WTC11 (cell line): ENCODE measurements around the gene SERPING1. TPM values are rescaled to one million over a fixed set of nuclear protein-coding genes. Genes with fewer than 3 reads are reported as not detected.

Experiments used
- ATAC-seq: fragments of 200-7000 bp; cut with Tn5 transposase; 2 replicates; pipeline ENCODE4 v1.10.0; 2021; ENCODE audit warnings: mild to moderate bottlenecking, moderate library complexity
- CTCF ChIA-PET: fragments of 300-600 bp; sonication (Branson Sonifier 250); formaldehyde crosslinking; loops from one replicate; lab custom pipeline; 2021; ENCODE audit warnings: antibody characterized with exemption; lab: Charles Lee
- POLR2A ChIA-PET: fragments of 350-600 bp; sonication (Branson Sonifier 250); formaldehyde crosslinking; loops from one replicate; lab custom pipeline; 2021; ENCODE audit warnings: antibody characterized with exemption; lab: Charles Lee
- DNase-seq: peaks from one replicate; pipeline ENCODE4 v3.0.0; 2021; ENCODE audit warnings: low spot score
- H3K27ac Mint-ChIP-seq: 2 replicates; pipeline ENCODE4 v1.8.0; 2021; ENCODE audit warnings: mixed read lengths
- H3K27me3 Mint-ChIP-seq: 2 replicates; pipeline ENCODE4 v1.8.0; 2021; ENCODE audit warnings: low read depth, mild to moderate bottlenecking, moderate library complexity, mixed read lengths
- H3K36me3 Mint-ChIP-seq: 2 replicates; pipeline ENCODE4 v1.8.0; 2021; ENCODE audit warnings: mixed read lengths
- H3K4me1 Mint-ChIP-seq: 2 replicates; pipeline ENCODE4 v1.8.0; 2022; ENCODE audit warnings: mixed read lengths
- H3K4me3 Mint-ChIP-seq: 2 replicates; pipeline ENCODE4 v1.8.0; 2021; ENCODE audit warnings: mild to moderate bottlenecking, moderate library complexity, mixed read lengths
- H3K9me3 Mint-ChIP-seq: 2 replicates; pipeline ENCODE4 v1.8.0; 2021; ENCODE audit warnings: mixed read lengths
- ESRRA ChIP-seq: sonication (generic); formaldehyde crosslinking; IDR thresholded peaks from 2 replicates; pipeline ENCODE4 v1.8.1; 2022; ENCODE audit warnings: mild to moderate bottlenecking, missing genetic modification reagents, borderline replicate concordance
- ETV6 ChIP-seq: sonication (generic); formaldehyde crosslinking; IDR thresholded peaks from 2 replicates; pipeline ENCODE4 v1.8.1; 2022; ENCODE audit warnings: mild to moderate bottlenecking, missing genetic modification reagents
- NFE2L1 ChIP-seq: sonication (generic); formaldehyde crosslinking; IDR thresholded peaks from 2 replicates; pipeline ENCODE4 v1.8.1; 2023; ENCODE audit warnings: missing genetic modification reagents
- NR1H2 ChIP-seq: sonication (generic); formaldehyde crosslinking; IDR thresholded peaks from 2 replicates; pipeline ENCODE4 v1.9.0; 2021; ENCODE audit warnings: mild to moderate bottlenecking, moderate library complexity, missing genetic modification reagents
- OVOL2 ChIP-seq: fragments of 250-450 bp; sonication (Bioruptor Pico); IDR thresholded peaks from 2 replicates; pipeline ENCODE4 v1.9.0; 2021; ENCODE audit warnings: mild to moderate bottlenecking, borderline replicate concordance
- SMAD3 ChIP-seq: sonication (generic); formaldehyde crosslinking; IDR thresholded peaks from 2 replicates; pipeline ENCODE4 v1.8.0; 2022; ENCODE audit warnings: missing genetic modification reagents, mild to moderate bottlenecking, borderline replicate concordance
- TP53 ChIP-seq: sonication (generic); formaldehyde crosslinking; IDR thresholded peaks from 2 replicates; pipeline ENCODE4 v1.8.1; 2023; ENCODE audit warnings: mild to moderate bottlenecking, missing genetic modification reagents
- ZNF219 ChIP-seq: sonication (generic); formaldehyde crosslinking; IDR thresholded peaks from 2 replicates; pipeline ENCODE4 v1.8.0; 2023; ENCODE audit warnings: missing genetic modification reagents, mild to moderate bottlenecking, borderline replicate concordance
- ZNF232 ChIP-seq: sonication (generic); formaldehyde crosslinking; IDR thresholded peaks from 2 replicates; pipeline ENCODE4 v1.8.0; 2022; ENCODE audit warnings: mild to moderate bottlenecking, missing genetic modification reagents
- ZNF263 ChIP-seq: sonication (generic); formaldehyde crosslinking; IDR thresholded peaks from 2 replicates; pipeline ENCODE4 v1.8.1; 2022; ENCODE audit warnings: low read depth, mild to moderate bottlenecking, moderate library complexity, missing genetic modification reagents
- ZNF396 ChIP-seq: fragments of 250-450 bp; sonication (Bioruptor Pico); IDR thresholded peaks from 2 replicates; pipeline ENCODE4 v1.8.0; 2021; ENCODE audit warnings: mild to moderate bottlenecking, moderate library complexity, borderline replicate concordance
- total RNA-seq: library from RNA; stranded (reverse); gene quantifications from 3 replicates; pipeline ENCODE4 v1.2.3, GENCODE V29; 2021
- TF ChIP-seq, protein P1 (sequence below): sonication (generic); formaldehyde crosslinking; IDR thresholded peaks from 2 replicates; pipeline ENCODE4 v1.8.1; 2023; ENCODE audit warnings: mild to moderate bottlenecking, missing genetic modification reagents
- TF ChIP-seq, protein P2 (sequence below): sonication (generic); formaldehyde crosslinking; IDR thresholded peaks from 2 replicates; pipeline ENCODE4 v1.8.0; 2023; ENCODE audit warnings: missing genetic modification reagents, mild to moderate bottlenecking, borderline replicate concordance
- TF ChIP-seq, protein P3 (sequence below): fragments of 250-450 bp; sonication (Bioruptor Pico); IDR thresholded peaks from 2 replicates; pipeline ENCODE4 v1.9.0; 2021; ENCODE audit warnings: mild to moderate bottlenecking
- TF ChIP-seq, protein P4 (sequence below): fragments of 250-450 bp; sonication (Bioruptor Pico); IDR thresholded peaks from 2 replicates; pipeline ENCODE4 v1.9.0; 2021; ENCODE audit warnings: mild to moderate bottlenecking, borderline replicate concordance
- TF ChIP-seq, protein P5 (sequence below): sonication (generic); formaldehyde crosslinking; IDR thresholded peaks from 2 replicates; pipeline ENCODE4 v1.8.1; 2022; ENCODE audit warnings: low read depth, missing genetic modification reagents, borderline replicate concordance

Gene SERPING1
- total RNA-seq, 1 experiment from 2014 or later, result 49.1 TPM

DNA sequence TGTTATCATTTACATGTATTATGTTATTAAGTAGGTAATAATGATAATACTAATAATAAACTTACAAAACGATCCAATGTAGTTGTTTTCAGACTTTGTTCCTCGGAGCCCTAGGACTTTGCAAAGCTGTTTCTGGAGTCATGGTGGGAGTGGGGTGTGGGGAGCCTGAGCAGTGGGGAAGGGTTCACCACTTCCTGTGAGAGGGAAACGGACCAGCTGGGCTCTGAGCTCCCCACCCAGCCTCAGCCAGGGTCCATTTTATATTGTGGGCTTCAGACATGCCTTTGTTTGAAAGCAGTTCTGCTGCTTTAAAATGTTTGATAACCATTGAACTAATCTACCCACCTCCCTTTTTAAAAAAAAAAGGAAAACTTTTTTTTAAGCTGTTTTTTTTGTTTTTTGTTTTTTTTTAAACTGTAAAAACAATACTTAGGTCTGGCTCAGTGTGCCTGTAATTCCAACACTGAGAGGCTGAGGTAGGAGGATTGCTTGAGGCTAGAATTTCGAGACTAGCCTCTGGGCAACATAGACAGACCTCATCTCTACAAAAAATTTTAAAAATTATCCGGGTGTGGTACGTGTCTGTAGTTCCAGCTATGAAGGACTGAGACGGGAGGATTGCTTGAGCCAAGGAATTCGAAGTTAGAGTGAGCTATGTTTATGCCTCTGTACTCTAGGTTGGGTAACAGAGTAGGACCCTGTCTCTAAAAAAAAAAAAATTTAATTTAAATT is 7.0 kb downstream of the SERPING1 start (continued):
- TF ChIP-seq, protein P1, sequence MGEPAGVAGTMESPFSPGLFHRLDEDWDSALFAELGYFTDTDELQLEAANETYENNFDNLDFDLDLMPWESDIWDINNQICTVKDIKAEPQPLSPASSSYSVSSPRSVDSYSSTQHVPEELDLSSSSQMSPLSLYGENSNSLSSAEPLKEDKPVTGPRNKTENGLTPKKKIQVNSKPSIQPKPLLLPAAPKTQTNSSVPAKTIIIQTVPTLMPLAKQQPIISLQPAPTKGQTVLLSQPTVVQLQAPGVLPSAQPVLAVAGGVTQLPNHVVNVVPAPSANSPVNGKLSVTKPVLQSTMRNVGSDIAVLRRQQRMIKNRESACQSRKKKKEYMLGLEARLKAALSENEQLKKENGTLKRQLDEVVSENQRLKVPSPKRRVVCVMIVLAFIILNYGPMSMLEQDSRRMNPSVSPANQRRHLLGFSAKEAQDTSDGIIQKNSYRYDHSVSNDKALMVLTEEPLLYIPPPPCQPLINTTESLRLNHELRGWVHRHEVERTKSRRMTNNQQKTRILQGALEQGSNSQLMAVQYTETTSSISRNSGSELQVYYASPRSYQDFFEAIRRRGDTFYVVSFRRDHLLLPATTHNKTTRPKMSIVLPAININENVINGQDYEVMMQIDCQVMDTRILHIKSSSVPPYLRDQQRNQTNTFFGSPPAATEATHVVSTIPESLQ (CRISPR knock-in tag), result no peak
- TF ChIP-seq, all 79 proteins: peak for 0

DNA sequence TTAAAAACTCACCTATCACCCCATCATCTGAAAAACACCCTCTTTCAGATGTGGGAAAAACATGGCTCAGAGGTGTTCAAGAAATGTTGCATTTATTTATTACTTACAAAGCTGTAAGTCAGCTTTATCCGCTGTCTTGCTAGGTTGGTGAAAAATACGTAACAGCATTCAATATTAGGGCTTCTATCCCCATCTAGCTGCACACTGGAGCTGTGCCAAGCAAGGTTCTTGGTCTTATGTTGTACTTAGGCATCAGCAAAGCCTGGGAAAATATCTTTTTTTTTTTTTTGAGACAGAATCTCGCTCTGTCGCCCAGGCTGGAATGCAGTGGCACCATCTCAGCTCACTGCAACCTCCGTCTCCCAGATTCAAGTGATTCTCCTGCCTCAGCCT is 7.5 kb downstream of the SERPING1 start:
- CTCF ChIA-PET, result interaction anchor here (0.9 to 2.5 kb wide), 4 partner anchors 35 to 78 kb away, joined by 3 to 19 read pairs (median 18); partner anchors contain the start of gene UBE2L6
- no peak for DNase-seq

DNA sequence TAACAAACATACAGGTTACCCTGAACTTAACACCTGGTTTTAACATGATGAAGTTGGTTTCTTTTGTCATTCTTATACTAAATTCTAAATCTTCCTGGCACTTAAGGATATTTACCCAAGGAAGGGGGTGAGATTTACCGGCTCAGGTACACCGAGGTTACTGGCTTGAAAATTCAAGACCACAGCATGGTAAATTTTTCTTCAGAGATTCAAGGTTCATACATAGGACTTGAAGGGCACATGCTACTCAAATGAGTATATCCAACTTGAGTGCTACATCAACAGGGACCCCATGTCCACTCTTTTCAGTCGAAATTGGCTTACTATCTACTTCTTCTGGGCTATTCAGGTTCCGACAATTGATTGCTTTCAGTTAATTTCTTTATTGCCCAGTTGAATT is 12.7 kb downstream of the SERPING1 start:
- DNase-seq (no peak), ATAC-seq (no peak)
- CTCF ChIA-PET, result interaction anchor here (1.1 kb wide), 1 partner anchor 35 kb away, joined by 3 read pairs; no protein-coding TSS in a partner anchor
- Mint-ChIP-seq H3K9me3 (no peaks in the 10 kb centered on the region), H3K27me3 (no peaks in the 10 kb centered on the region), H3K4me3 (no peak overlapping the region), H3K27ac (peak overlapping the region; percentile 89; the same call in 1 of the 2 replicates), H3K4me1 (peaks cover 13% of the 10 kb centered on the region), H3K36me3 (peaks cover 44% of the 10 kb centered on the region)
- POLR2A ChIA-PET, result interaction anchor here (0.8 to 1.8 kb wide), 2 partner anchors 27 to 29 kb away, joined by 3 to 6 read pairs; no protein-coding TSS in a partner anchor
- no peak for TF ChIP-seq ZNF219 (CRISPR knock-in tag)
- TF ChIP-seq ESRRA (CRISPR knock-in tag), result no peak
- TF ChIP-seq, protein P2, sequence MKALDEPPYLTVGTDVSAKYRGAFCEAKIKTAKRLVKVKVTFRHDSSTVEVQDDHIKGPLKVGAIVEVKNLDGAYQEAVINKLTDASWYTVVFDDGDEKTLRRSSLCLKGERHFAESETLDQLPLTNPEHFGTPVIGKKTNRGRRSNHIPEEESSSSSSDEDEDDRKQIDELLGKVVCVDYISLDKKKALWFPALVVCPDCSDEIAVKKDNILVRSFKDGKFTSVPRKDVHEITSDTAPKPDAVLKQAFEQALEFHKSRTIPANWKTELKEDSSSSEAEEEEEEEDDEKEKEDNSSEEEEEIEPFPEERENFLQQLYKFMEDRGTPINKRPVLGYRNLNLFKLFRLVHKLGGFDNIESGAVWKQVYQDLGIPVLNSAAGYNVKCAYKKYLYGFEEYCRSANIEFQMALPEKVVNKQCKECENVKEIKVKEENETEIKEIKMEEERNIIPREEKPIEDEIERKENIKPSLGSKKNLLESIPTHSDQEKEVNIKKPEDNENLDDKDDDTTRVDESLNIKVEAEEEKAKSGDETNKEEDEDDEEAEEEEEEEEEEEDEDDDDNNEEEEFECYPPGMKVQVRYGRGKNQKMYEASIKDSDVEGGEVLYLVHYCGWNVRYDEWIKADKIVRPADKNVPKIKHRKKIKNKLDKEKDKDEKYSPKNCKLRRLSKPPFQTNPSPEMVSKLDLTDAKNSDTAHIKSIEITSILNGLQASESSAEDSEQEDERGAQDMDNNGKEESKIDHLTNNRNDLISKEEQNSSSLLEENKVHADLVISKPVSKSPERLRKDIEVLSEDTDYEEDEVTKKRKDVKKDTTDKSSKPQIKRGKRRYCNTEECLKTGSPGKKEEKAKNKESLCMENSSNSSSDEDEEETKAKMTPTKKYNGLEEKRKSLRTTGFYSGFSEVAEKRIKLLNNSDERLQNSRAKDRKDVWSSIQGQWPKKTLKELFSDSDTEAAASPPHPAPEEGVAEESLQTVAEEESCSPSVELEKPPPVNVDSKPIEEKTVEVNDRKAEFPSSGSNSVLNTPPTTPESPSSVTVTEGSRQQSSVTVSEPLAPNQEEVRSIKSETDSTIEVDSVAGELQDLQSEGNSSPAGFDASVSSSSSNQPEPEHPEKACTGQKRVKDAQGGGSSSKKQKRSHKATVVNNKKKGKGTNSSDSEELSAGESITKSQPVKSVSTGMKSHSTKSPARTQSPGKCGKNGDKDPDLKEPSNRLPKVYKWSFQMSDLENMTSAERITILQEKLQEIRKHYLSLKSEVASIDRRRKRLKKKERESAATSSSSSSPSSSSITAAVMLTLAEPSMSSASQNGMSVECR, result no peak
- no peak for TF ChIP-seq ETV6
- no peak for TF ChIP-seq SMAD3 (CRISPR knock-in tag)
- TF ChIP-seq OVOL2, result no peak
- TF ChIP-seq, protein P3, sequence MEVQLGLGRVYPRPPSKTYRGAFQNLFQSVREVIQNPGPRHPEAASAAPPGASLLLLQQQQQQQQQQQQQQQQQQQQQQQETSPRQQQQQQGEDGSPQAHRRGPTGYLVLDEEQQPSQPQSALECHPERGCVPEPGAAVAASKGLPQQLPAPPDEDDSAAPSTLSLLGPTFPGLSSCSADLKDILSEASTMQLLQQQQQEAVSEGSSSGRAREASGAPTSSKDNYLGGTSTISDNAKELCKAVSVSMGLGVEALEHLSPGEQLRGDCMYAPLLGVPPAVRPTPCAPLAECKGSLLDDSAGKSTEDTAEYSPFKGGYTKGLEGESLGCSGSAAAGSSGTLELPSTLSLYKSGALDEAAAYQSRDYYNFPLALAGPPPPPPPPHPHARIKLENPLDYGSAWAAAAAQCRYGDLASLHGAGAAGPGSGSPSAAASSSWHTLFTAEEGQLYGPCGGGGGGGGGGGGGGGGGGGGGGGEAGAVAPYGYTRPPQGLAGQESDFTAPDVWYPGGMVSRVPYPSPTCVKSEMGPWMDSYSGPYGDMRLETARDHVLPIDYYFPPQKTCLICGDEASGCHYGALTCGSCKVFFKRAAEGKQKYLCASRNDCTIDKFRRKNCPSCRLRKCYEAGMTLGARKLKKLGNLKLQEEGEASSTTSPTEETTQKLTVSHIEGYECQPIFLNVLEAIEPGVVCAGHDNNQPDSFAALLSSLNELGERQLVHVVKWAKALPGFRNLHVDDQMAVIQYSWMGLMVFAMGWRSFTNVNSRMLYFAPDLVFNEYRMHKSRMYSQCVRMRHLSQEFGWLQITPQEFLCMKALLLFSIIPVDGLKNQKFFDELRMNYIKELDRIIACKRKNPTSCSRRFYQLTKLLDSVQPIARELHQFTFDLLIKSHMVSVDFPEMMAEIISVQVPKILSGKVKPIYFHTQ (CRISPR knock-in tag), result no peak
- TF ChIP-seq TP53 (CRISPR knock-in tag), result no peak
- TF ChIP-seq, protein P4, sequence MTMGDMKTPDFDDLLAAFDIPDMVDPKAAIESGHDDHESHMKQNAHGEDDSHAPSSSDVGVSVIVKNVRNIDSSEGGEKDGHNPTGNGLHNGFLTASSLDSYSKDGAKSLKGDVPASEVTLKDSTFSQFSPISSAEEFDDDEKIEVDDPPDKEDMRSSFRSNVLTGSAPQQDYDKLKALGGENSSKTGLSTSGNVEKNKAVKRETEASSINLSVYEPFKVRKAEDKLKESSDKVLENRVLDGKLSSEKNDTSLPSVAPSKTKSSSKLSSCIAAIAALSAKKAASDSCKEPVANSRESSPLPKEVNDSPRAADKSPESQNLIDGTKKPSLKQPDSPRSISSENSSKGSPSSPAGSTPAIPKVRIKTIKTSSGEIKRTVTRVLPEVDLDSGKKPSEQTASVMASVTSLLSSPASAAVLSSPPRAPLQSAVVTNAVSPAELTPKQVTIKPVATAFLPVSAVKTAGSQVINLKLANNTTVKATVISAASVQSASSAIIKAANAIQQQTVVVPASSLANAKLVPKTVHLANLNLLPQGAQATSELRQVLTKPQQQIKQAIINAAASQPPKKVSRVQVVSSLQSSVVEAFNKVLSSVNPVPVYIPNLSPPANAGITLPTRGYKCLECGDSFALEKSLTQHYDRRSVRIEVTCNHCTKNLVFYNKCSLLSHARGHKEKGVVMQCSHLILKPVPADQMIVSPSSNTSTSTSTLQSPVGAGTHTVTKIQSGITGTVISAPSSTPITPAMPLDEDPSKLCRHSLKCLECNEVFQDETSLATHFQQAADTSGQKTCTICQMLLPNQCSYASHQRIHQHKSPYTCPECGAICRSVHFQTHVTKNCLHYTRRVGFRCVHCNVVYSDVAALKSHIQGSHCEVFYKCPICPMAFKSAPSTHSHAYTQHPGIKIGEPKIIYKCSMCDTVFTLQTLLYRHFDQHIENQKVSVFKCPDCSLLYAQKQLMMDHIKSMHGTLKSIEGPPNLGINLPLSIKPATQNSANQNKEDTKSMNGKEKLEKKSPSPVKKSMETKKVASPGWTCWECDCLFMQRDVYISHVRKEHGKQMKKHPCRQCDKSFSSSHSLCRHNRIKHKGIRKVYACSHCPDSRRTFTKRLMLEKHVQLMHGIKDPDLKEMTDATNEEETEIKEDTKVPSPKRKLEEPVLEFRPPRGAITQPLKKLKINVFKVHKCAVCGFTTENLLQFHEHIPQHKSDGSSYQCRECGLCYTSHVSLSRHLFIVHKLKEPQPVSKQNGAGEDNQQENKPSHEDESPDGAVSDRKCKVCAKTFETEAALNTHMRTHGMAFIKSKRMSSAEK, result no peak
- TF ChIP-seq ZNF232, result no peak
- no peak for TF ChIP-seq ZNF263 (CRISPR knock-in tag)
- TF ChIP-seq ZNF396 (CRISPR knock-in tag), result no peak
- TF ChIP-seq, protein P5, sequence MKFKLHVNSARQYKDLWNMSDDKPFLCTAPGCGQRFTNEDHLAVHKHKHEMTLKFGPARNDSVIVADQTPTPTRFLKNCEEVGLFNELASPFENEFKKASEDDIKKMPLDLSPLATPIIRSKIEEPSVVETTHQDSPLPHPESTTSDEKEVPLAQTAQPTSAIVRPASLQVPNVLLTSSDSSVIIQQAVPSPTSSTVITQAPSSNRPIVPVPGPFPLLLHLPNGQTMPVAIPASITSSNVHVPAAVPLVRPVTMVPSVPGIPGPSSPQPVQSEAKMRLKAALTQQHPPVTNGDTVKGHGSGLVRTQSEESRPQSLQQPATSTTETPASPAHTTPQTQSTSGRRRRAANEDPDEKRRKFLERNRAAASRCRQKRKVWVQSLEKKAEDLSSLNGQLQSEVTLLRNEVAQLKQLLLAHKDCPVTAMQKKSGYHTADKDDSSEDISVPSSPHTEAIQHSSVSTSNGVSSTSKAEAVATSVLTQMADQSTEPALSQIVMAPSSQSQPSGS, result no peak
- no peak for TF ChIP-seq NR1H2

More for the DNA sequence above, 7.5 kb downstream of the SERPING1 start:
- Mint-ChIP-seq H3K36me3 (peaks cover 24% of the 10 kb centered on the region; the same call in 1 of the 2 replicates), H3K4me1 (peaks cover 5% of the 10 kb centered on the region), H3K9me3 (no peaks in the 10 kb centered on the region), H3K4me3 (no peak overlapping the region), H3K27me3 (no peaks in the 10 kb centered on the region), H3K27ac (no peak overlapping the region)
- TF ChIP-seq NFE2L1 (no peak), ESRRA (CRISPR knock-in tag) (no peak), ETV6 (no peak)
- POLR2A ChIA-PET, result interaction anchor here (0.7 to 1.8 kb wide), 5 partner anchors 31 to 43 kb away, joined by 3 to 6 read pairs (median 4); no protein-coding TSS in a partner anchor
- ATAC-seq, result no peak
